Glomerular visceral epithelial cell (primary cell): ENCODE results near the gene RNF113B.
A peak's percentile ranks its signal among the peaks of the same experiment; 100 is the strongest.

Source experiments
- DNase-seq: peaks from one replicate; pipeline ENCODE4 v3.0.0-alpha.2; 2016; ENCODE audit errors: extremely low spot score

RNF113B gene

DNA sequence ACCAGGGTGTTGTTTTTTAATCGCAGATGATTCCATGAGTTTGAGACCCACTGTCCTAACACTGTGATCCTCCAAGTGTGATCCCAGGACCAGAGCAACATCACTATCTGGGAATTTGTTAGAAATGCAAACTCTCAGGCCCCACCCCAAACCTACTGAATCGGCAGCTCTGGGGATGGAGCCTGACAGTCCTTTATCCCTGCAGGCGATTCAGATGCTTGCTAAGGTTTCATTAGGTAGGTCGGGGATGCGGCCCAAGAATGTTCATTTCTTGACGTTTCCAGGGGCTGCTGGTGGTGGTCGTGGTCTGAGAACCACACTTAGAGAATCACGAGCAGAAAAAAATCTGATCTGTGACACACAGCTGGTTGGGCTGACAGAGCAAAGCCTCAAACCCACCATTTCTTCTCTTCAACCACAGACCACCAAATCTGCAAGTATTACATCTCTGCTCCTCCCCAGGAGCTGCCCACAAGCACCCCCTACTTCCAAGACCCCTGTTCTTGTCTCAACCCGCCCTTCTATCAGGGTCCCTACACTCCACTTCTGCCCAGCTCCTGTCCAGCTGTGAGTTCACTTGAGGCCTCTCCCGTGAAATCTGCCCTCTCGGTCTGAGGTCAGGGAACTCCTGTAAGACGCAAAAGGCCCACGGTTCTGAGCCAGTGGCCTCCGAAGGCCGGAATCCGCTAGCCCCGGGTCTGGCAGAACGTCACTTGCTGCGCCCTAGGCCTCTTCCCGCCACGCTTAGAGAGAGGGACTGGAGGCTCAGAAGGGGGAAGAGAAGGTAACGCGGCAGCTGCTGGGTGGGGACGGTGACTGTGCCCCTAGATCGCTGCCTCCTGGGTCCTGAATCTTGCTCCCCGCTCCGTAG, 35.3 kb downstream of the RNF113B start:
- DNase-seq, result peak; percentile 25

DNA sequence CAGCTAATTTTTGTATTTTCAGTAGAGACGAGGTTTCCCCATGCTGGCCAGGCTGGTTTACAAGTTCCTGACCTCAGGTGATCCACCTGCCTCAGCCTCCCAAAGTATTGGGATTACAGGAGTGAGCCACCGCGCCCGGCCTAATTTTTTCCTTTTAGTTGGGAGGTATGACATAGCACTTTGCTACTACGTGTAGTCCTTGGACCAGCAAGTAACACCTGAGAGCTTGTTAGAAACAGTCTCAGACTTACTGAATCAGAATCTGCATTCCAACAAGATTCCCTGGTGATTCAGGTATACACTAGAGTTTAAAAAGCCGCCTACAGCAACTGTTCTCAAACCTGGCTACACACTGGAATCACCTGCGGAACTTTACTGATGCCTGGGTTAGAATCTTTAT, 36.0 kb downstream of the RNF113B start:
- no peak for DNase-seq

DNA sequence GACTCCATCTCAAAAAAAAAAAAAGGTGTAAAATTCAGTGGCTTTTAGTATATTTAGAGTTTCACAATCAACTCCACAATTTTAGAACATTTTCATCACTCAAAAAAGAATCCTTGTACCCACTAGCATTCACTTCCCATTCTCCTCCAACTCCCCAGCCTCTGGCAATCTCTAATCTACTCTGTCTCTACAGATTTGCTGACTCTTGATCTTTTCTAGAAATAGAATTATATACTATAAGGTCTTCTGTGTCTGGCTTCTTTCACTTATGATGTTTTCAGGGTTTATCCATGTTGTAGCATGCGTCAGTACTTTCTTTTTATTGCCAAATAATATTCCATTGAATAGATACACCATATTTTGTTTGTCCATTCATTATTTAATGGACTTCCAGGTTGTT, 42.2 kb downstream of the RNF113B start:
- no peak for DNase-seq

DNA sequence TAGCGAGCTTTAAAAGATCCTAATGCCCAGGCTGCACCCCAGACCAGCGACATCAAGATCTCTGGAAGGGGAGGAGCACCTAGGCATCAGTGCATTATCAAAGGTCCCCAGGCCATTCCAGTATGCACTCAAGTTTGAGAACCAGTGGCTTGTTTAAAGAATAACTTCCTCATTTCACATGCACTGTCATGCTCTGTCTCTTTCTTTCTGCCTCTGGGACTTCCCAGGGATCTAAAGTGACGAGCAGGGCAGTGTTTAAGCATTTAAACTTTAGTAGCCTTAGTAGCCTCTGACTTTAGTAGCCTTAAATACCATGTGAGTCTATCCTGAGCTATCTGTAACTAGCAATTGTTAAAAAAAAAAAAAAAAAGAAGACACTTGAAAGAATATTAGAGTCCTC, 43.1 kb downstream of the RNF113B start:
- DNase-seq, result no peak

DNA sequence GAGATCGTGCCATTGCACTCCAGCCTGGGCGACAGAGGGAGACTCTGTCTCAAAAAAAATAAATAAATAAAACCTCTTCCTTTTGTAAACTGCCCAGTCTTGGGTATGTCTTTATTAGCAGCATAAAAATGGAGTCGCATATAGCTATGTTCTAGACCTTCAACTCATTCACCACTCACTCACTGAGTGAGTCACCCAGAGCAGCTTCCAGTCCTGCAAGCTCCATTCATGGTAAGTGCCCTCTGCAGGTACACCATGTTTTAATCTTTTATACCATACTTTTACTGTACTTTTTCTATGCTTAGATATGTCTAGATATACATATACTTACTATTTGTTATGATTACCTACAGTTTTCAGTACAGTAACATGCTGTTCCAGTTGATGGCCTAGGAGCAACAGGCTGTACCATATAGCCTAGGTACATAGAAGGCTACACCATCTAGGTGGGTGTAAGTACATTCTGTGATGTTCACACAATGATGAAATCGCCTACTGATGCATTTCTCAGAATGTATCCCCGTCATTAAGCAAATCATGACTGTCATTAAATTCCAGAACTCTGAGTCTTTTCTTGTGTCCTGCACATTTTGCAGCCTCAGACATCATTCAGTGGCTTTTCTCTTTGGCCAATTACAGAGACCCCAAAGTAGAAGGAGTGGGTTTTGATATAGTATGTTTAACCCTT, 47.9 kb downstream of the RNF113B start:
- no peak for DNase-seq
